ENCODE results near the gene HOXA11.

- TF ChIP-seq CTCF (IDR thresholded peaks at IDR 0.05; ENCODE audit: low read depth, low read length, poor library complexity, severe bottlenecking) (no peak), EZH2phosphoT487 (IDR thresholded peaks at IDR 0.05; ENCODE audit: borderline replicate concordance, low read length) (no peak)
Measured at GRCh38 chr7:27132978-27133377, 52.1 kb downstream of the HOXA11 start.

Data from DOHH2 (cell line).